Mesenchymal stem cell (in vitro differentiated cells and primary cell): ENCODE measurements around the gene TSPEAR.
"Not testable (repeated sequence)": the region's sequence is repeated elsewhere in the genome, so short reads cannot be mapped to it uniquely, and the experiment has no call there.

Experiments
- DNase-seq: peaks from one replicate; pipeline ENCODE4 v3.0.0-alpha.2; 2013
- H2AFZ ChIP-seq: one replicate; pipeline ENCODE4 v1.6.1; 2013; ENCODE audit warnings: low read depth, mild to moderate bottlenecking, control low read depth, inconsistent platforms, low read length, moderate library complexity
- H2AK5ac ChIP-seq: 2 replicates; pipeline ENCODE4 v1.6.1; 2013; ENCODE audit warnings: low read length, moderate library complexity, mild to moderate bottlenecking, inconsistent platforms; ENCODE audit not compliant: severe bottlenecking
- H2BK120ac ChIP-seq: one replicate; pipeline ENCODE4 v1.6.1; 2013; ENCODE audit warnings: low read depth, mild to moderate bottlenecking, inconsistent platforms, low read length, moderate library complexity
- H2BK12ac ChIP-seq, 2 experiments: one replicate each; pipeline ENCODE4 v1.6.1; 2013; ENCODE audit warnings: inconsistent platforms in 2 of 2, low read length in 2 of 2, mild to moderate bottlenecking in 2 of 2, moderate library complexity in 2 of 2, control low read depth in 1 of 2
- H2BK15ac ChIP-seq: one replicate; pipeline ENCODE4 v1.6.1; 2013; ENCODE audit warnings: mild to moderate bottlenecking, low read depth, inconsistent platforms; ENCODE audit not compliant: poor library complexity, severe bottlenecking
- H2BK5ac ChIP-seq: 2 replicates; pipeline ENCODE4 v1.6.1; 2013; ENCODE audit warnings: low read depth, mild to moderate bottlenecking, low read length, control low read depth, inconsistent platforms; ENCODE audit not compliant: poor library complexity, severe bottlenecking
- H3K14ac ChIP-seq, 2 experiments: one replicate each; pipeline ENCODE4 v1.6.1; 2013; ENCODE audit warnings: inconsistent platforms in 2 of 2, low read length in 2 of 2, control low read depth in 1 of 2, mild to moderate bottlenecking in 1 of 2, moderate library complexity in 1 of 2
- H3K18ac ChIP-seq, 2 experiments: one replicate each; pipeline ENCODE4 v1.6.1; 2013; ENCODE audit warnings: inconsistent platforms in 2 of 2, low read length in 2 of 2, control low read depth in 1 of 2, low read depth in 1 of 2, mild to moderate bottlenecking in 1 of 2
- H3K23ac ChIP-seq, 2 experiments: one replicate each; pipeline ENCODE4 v1.6.1; 2013; ENCODE audit warnings: inconsistent platforms in 2 of 2, low read length in 2 of 2, mild to moderate bottlenecking in 2 of 2, moderate library complexity in 2 of 2, control low read depth in 1 of 2
- H3K27ac ChIP-seq: 2 replicates; pipeline ENCODE4 v1.5.1; 2013; ENCODE audit warnings: mild to moderate bottlenecking, moderate library complexity, low read length, control low read depth, inconsistent platforms; ENCODE audit not compliant: poor library complexity, severe bottlenecking
- H3K27me3 ChIP-seq, 2 experiments: 2 replicates each; pipeline versions ENCODE4 v1.6.1 to v1.7.0; 2013; ENCODE audit warnings: low read length in 2 of 2, mild to moderate bottlenecking in 2 of 2, moderate library complexity in 2 of 2, control low read depth in 1 of 2, inconsistent platforms in 1 of 2; ENCODE audit not compliant: control insufficient read depth in 1 of 2, insufficient read depth in 1 of 2
- H3K36me3 ChIP-seq, 2 experiments: 2 replicates each; pipeline versions ENCODE4 v1.6.1 to v1.7.0; 2013; ENCODE audit warnings: low read length in 2 of 2, control low read depth in 1 of 2, inconsistent platforms in 1 of 2, low read depth in 1 of 2, mild to moderate bottlenecking in 1 of 2; ENCODE audit not compliant: insufficient read depth in 2 of 2, control insufficient read depth in 1 of 2
- H3K4ac ChIP-seq, 2 experiments: one replicate each; pipeline ENCODE4 v1.6.1; 2013; ENCODE audit warnings: inconsistent platforms in 2 of 2, low read length in 2 of 2, mild to moderate bottlenecking in 2 of 2, moderate library complexity in 2 of 2, control low read depth in 1 of 2, low read depth in 1 of 2
- H3K4me1 ChIP-seq: 2 replicates; pipeline ENCODE4 v1.6.1; 2013; ENCODE audit warnings: low read depth, low read length, control low read depth; ENCODE audit not compliant: control insufficient read depth, insufficient read depth
- H3K4me2 ChIP-seq: 2 replicates; pipeline ENCODE4 v1.6.1; 2013; ENCODE audit warnings: low read length, mild to moderate bottlenecking, inconsistent platforms; ENCODE audit not compliant: poor library complexity, severe bottlenecking
- H3K4me3 ChIP-seq, 2 experiments: 2 replicates each; pipeline versions ENCODE4 v1.5.1 to v1.7.0; 2013; ENCODE audit warnings: low read length in 2 of 2, mild to moderate bottlenecking in 2 of 2, control low read depth in 1 of 2, low read depth in 1 of 2; ENCODE audit not compliant: insufficient read depth in 1 of 2
- H3K79me1 ChIP-seq: replicated peaks from 2 replicates; pipeline ENCODE4 v1.6.1; 2013; ENCODE audit warnings: mild to moderate bottlenecking, control low read depth, low read length, inconsistent platforms; ENCODE audit not compliant: poor library complexity, severe bottlenecking
- H3K9ac ChIP-seq: 2 replicates; pipeline ENCODE4 v1.7.0; 2013; ENCODE audit warnings: mild to moderate bottlenecking, low read length, moderate library complexity
- H3K9me3 ChIP-seq: 2 replicates; pipeline ENCODE4 v1.7.0; 2013; ENCODE audit warnings: mild to moderate bottlenecking, low read length; ENCODE audit not compliant: control insufficient read depth
- H4K8ac ChIP-seq: one replicate; pipeline ENCODE4 v1.6.1; 2013; ENCODE audit warnings: inconsistent platforms, mild to moderate bottlenecking, low read length, moderate library complexity
- H4K91ac ChIP-seq: one replicate; pipeline ENCODE4 v1.6.1; 2013; ENCODE audit warnings: mild to moderate bottlenecking, low read length, inconsistent platforms
- WGBS: methylation state at CpG from one replicate; pipeline ENCODE4 v1.1.7; 2013; ENCODE audit warnings: mixed read lengths; 5-methylcytosine and 5-hydroxymethylcytosine counted together

TSPEAR gene

GRCh38 chr21:44661567-44661966 lies 49.8 kb downstream of the TSPEAR start:
- not testable (repeated sequence) for H3K18ac ChIP-seq, H3K14ac ChIP-seq, H2AK5ac ChIP-seq

DNA sequence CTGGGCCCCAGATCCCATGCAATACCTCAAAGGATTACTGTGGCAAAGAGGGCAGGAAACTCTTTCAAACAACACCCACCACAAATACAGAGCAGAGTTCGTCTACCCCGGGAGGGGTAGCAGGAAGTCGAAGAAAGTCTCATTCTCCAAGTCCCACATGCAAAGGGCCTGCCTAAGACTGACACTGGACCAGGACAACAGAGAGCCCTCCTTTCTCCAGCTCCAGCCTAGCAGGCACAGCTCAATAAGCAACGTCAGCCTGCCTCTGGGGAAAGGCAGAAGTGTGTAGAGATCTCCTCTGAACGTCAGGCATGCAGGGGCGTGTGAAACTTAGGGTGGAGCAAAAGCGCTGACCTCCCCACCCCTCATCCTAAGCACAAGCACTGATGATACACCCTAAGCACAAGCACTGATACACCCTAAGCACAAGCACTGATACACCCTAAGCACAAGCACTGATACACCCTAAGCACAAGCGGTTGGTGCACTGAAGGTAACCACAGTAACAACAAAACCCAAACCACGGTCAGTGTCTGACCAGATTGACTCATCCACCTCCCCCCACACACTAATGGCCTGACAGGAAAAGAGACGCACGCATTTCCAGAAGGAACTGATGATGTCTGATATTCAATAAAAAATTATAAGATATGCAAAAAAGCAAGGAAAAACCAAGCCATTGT lies 52.3 kb downstream of the TSPEAR start:
- H2BK15ac ChIP-seq: no peak overlapping the region
- DNase-seq: no peak
- no peak overlapping the region for H3K18ac ChIP-seq
- H3K4me3 ChIP-seq: no peak overlapping the region
- H3K27me3 ChIP-seq: no peaks in the 10 kb centered on the region
- 66% methylated on average over 9 of the region's 11 CpGs for WGBS
- peaks cover 2% of the 10 kb centered on the region for H3K4me1 ChIP-seq
- H4K91ac ChIP-seq: peak overlapping the region; percentile 15
- H3K79me1 ChIP-seq: no peaks in the 10 kb centered on the region
- H3K4me2 ChIP-seq: no peak overlapping the region
- H3K27ac ChIP-seq: no peak overlapping the region
- no peak overlapping the region for H3K9ac ChIP-seq
- no peak overlapping the region for H2AFZ ChIP-seq
- no peak overlapping the region for H3K14ac ChIP-seq
- H3K23ac ChIP-seq: no peak overlapping the region
- no peak overlapping the region for H4K8ac ChIP-seq
- H2BK12ac ChIP-seq: no peak overlapping the region
- no peak overlapping the region for H2BK120ac ChIP-seq
- no peak overlapping the region for H3K4ac ChIP-seq
- no peak overlapping the region for H2BK5ac ChIP-seq
- H3K36me3 ChIP-seq: no peaks in the 10 kb centered on the region
- no peak overlapping the region for H2AK5ac ChIP-seq
- H3K9me3 ChIP-seq: peaks cover 14% of the 10 kb centered on the region

More at GRCh38 chr21:44661567-44661966, 49.8 kb downstream of the TSPEAR start:
- H2BK5ac ChIP-seq, H2BK12ac ChIP-seq, H3K36me3 ChIP-seq, H3K27ac ChIP-seq, H3K79me1 ChIP-seq, H2BK15ac ChIP-seq, H3K4me1 ChIP-seq, DNase-seq, H3K9ac ChIP-seq, H4K8ac ChIP-seq, H2AFZ ChIP-seq, H4K91ac ChIP-seq, H3K4ac ChIP-seq, H3K4me2 ChIP-seq, H3K4me3 ChIP-seq, H3K27me3 ChIP-seq, H3K23ac ChIP-seq, H2BK120ac ChIP-seq: not testable (repeated sequence)
- 57% methylated on average over 4 of the region's 7 CpGs for WGBS
- H3K9me3 ChIP-seq: peaks cover 13% of the 10 kb centered on the region

- no peak overlapping the region for H2AFZ ChIP-seq
- H3K23ac ChIP-seq: no peak overlapping the region
- no peak overlapping the region for H3K4me3 ChIP-seq
- no peak overlapping the region for H2BK15ac ChIP-seq
- peaks cover 14% of the 10 kb centered on the region for H3K9me3 ChIP-seq
- no peak overlapping the region for H2BK120ac ChIP-seq
- no peak for DNase-seq
- H4K8ac ChIP-seq: no peak overlapping the region
- H3K4me2 ChIP-seq: no peak overlapping the region
- H3K4me1 ChIP-seq: peaks cover 2% of the 10 kb centered on the region
- H3K27ac ChIP-seq: no peak overlapping the region
- no peak overlapping the region for H3K18ac ChIP-seq
- no peaks in the 10 kb centered on the region for H3K27me3 ChIP-seq
- H2AK5ac ChIP-seq: no peak overlapping the region
- H2BK12ac ChIP-seq: no peak overlapping the region
- H3K14ac ChIP-seq: no peak overlapping the region
- no peak overlapping the region for H4K91ac ChIP-seq
- H2BK5ac ChIP-seq: no peak overlapping the region
- 78% methylated on average over 4 of the region's 5 CpGs for WGBS
- no peaks in the 10 kb centered on the region for H3K79me1 ChIP-seq
- H3K36me3 ChIP-seq: no peaks in the 10 kb centered on the region
- no peak overlapping the region for H3K4ac ChIP-seq
- H3K9ac ChIP-seq: no peak overlapping the region
Observed at GRCh38 chr21:44658541-44658910, 52.8 kb downstream of the TSPEAR start.

DNA sequence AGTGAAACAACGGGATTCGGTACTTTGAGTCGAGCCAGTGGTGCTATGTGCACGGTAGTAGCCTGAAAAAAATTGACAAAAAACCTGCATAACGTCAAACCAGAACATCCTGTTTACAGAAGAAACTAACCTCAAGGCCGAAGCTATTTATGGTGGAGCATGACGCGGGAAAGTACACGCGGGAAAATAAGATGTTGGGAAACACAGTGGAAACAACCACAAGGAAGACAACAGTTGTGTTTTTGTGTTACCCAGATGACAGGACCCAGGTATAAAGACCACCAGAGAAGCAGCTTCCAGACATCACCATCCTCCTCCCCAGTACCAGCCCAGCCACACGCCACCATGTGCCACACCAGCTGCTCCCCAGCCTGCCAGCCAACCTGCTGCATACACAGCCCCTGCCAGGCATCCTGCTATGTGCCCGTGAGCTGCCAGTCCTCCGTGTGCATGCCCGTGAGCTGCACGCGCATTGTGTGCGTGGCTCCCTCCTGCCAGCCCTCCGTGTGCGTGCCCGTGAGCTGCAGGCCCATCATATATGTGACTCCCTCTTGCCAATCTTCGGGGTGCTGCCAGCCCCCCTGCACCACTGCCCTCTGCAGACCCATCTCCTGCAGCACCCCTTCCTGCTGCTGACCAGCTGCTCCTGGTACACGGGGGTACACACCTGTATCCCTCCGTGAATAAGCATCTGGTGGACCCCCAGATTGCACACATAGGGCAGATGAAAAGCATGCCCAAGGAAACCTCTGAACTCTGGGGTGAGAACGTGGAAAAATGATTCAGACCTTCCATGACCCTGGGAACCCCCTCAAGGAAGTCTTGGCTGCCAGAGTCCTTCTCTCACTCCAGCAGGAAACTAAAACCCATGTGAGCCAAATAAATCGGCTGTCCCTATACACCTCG lies 53.5 kb downstream of the TSPEAR start, which contains the start of gene KRTAP12-3:
KRTAP12-3 (plus strand) TSS at position 298 of the 906 bp plus-strand sequence; CDS start at position 346, 48 bp downstream.
- Histone ChIP-seq H3K27ac (no peak within 1 kb of the TSS), H3K4ac (no peak within 1 kb of the TSS), H3K4me3 (no peak within 1 kb of the TSS), H3K18ac (no peak within 1 kb of the TSS), H3K79me1 (no peaks in the 10 kb centered on the region), H3K36me3 (no peaks in the 10 kb centered on the region), H3K14ac (no peak within 1 kb of the TSS), H3K9ac (no peak within 1 kb of the TSS), H2BK5ac (no peak within 1 kb of the TSS), H3K23ac (no peak within 1 kb of the TSS), H4K91ac (peak within 1 kb of the TSS; percentile 1), H2BK15ac (no peak within 1 kb of the TSS), H3K4me1 (peaks cover 2% of the 10 kb centered on the region), H2AK5ac (no peak within 1 kb of the TSS), H4K8ac (no peak within 1 kb of the TSS), H2BK12ac (no peak within 1 kb of the TSS), H3K4me2 (no peak within 1 kb of the TSS), H2BK120ac (no peak within 1 kb of the TSS), H3K9me3 (peaks cover 14% of the 10 kb centered on the region), H3K27me3 (no peaks in the 10 kb centered on the region), H2AFZ (no peak within 1 kb of the TSS)
- peak; percentile 32 for DNase-seq
- 71% methylated on average over 26 of the region's 26 CpGs for WGBS
